HepG2 (cell line): ENCODE data around the gene LAMA1. TPM values are rescaled to one million over a fixed set of nuclear protein-coding genes. Genes with fewer than 3 reads are reported as not detected.

ENCODE experiments used
- ATAC-seq: fragments of 200-7000 bp; cut with Tn5 transposase; 3 replicates; pipeline ENCODE4 v1.9.1; 2020; ENCODE audit warnings: mild to moderate bottlenecking, moderate library complexity
- BruUV-seq: library from RNA; stranded (reverse); fragments of 400-500 nt; replicated peaks from 2 replicates; lab custom pipeline; 2021; lab: Mats Ljungman, UMichigan
- CTCF ChIA-PET: fragments of 300-600 bp; formaldehyde crosslinking; extraction: SDS; loops from one replicate; lab custom pipeline; 2021; ENCODE audit warnings: low total read pairs, inconsistent platforms, low intra/inter-chr PET ratio; lab: Yijun Ruan, JAX
- POLR2A ChIA-PET: fragments of 350-600 bp; sonication (Branson Sonifier 250); formaldehyde crosslinking; loops from one replicate; lab custom pipeline; 2020; ENCODE audit warnings: antibody characterized with exemption, inconsistent platforms; lab: Yijun Ruan, JAX
- DNase-seq: peaks from one replicate; pipeline ENCODE4 v3.0.0-alpha.2; 2015; ENCODE audit warnings: low spot score
- FAIRE-seq: peaks from 3 replicates; lab custom pipeline; 2011; peaks lifted over from hg19 to GRCh38; lab: Jason Lieb, UNC
- H2AFZ ChIP-seq: one replicate; pipeline ENCODE4 v1.6.1; 2011; ENCODE audit warnings: low read length, inconsistent platforms
- H3K27ac ChIP-seq: fragments of 300-600 bp; 3 replicates; pipeline ENCODE4 v1.8.0; 2011; ENCODE audit warnings: mixed run types, mild to moderate bottlenecking, mixed read lengths, low read length, inconsistent platforms; ENCODE audit not compliant: insufficient read depth; ENCODE audit errors: extremely low read length
- H3K27me3 ChIP-seq, 2 experiments: fragments of 200-600 bp in 1 of 2; 2 replicates in 1 of 2; 3 replicates in 1 of 2; pipeline versions ENCODE4 v1.6.0 to v1.8.0; 2011; ENCODE audit warnings: low read length in 2 of 2, mild to moderate bottlenecking in 2 of 2, moderate library complexity in 2 of 2, inconsistent platforms in 1 of 2; ENCODE audit not compliant: insufficient read depth in 2 of 2, control insufficient read depth in 1 of 2
- H3K36me3 ChIP-seq, 2 experiments: fragments of 200-600 bp in 1 of 2; replicated peaks in 1 of 2; 2 replicates in 1 of 2; 3 replicates in 1 of 2; pipeline versions ENCODE4 v1.5.1 to v1.8.0; 2011; ENCODE audit warnings: low read length in 2 of 2, inconsistent platforms in 1 of 2; ENCODE audit not compliant: insufficient read depth in 2 of 2, control insufficient read depth in 1 of 2
- H3K4me1 ChIP-seq: 2 replicates; pipeline ENCODE4 v1.5.1; 2012; ENCODE audit warnings: low read length, inconsistent platforms; ENCODE audit not compliant: insufficient read depth
- H3K4me2 ChIP-seq: 2 replicates; pipeline ENCODE4 v1.6.0; 2011; ENCODE audit warnings: low read depth, low read length, inconsistent platforms
- H3K4me3 ChIP-seq, 3 experiments: fragments of 200-600 bp in 1 of 3; sonication (generic), shearing (Covaris generic) in 1 of 3; replicated peaks in 1 of 3; 2 replicates each; pipeline ENCODE4 v1.5.1; 2011 to 2016; ENCODE audit warnings: low read length in 3 of 3, inconsistent platforms in 2 of 3, low read depth in 2 of 3, mild to moderate bottlenecking in 2 of 3, control low read depth in 1 of 3, mixed read lengths in 1 of 3; ENCODE audit not compliant: insufficient read depth in 1 of 3
- H3K79me2 ChIP-seq: one replicate; pipeline ENCODE4 v1.6.1; 2011; ENCODE audit warnings: low read length, inconsistent platforms; ENCODE audit not compliant: insufficient read depth
- H3K9ac ChIP-seq: 2 replicates; pipeline ENCODE4 v1.6.0; 2011; ENCODE audit warnings: mild to moderate bottlenecking, low read depth, low read length, inconsistent platforms; ENCODE audit not compliant: insufficient read depth
- H3K9me3 ChIP-seq: 2 replicates; pipeline ENCODE4 v1.5.1; 2012; ENCODE audit warnings: mild to moderate bottlenecking, low read length
- H4K20me1 ChIP-seq: 2 replicates; pipeline ENCODE4 v1.6.0; 2011; ENCODE audit warnings: inconsistent platforms, mild to moderate bottlenecking, low read length, moderate library complexity; ENCODE audit not compliant: insufficient read depth
- CERS6 ChIP-seq: sonication (generic); formaldehyde crosslinking; IDR thresholded peaks from 2 replicates; pipeline ENCODE4 v1.5.0; 2020; ENCODE audit warnings: missing genetic modification reagents
- LCORL ChIP-seq, 2 experiments: fragments of 450-650 bp in 1 of 2; sonication (generic) in 1 of 2; formaldehyde crosslinking in 1 of 2; IDR thresholded peaks; 2 replicates each; pipeline versions ENCODE4 v1.5.0 to v1.6.1; 2017 to 2020; ENCODE audit warnings: antibody characterized with exemption in 1 of 2, missing genetic modification reagents in 1 of 2
- SAFB2 ChIP-seq: sonication (generic); formaldehyde crosslinking; IDR thresholded peaks from 2 replicates; pipeline ENCODE4 v1.5.1; 2020; ENCODE audit warnings: missing genetic modification reagents, low read depth, mild to moderate bottlenecking, borderline replicate concordance
- SNAPC5 ChIP-seq: sonication (generic); formaldehyde crosslinking; IDR thresholded peaks from 2 replicates; pipeline ENCODE4 v1.8.1; 2023; ENCODE audit warnings: mild to moderate bottlenecking, missing genetic modification reagents, borderline replicate concordance
- TOE1 ChIP-seq: sonication (generic); formaldehyde crosslinking; IDR thresholded peaks from 2 replicates; pipeline ENCODE4 v1.4.0; 2020; ENCODE audit warnings: mild to moderate bottlenecking, missing genetic modification reagents
- ZNF749 ChIP-seq: sonication (generic); formaldehyde crosslinking; IDR thresholded peaks from 2 replicates; pipeline ENCODE4 v1.8.0; 2022; ENCODE audit warnings: mild to moderate bottlenecking, missing genetic modification reagents, moderate library complexity, borderline replicate concordance
- WGBS: methylation state at CpG from one replicate; pipeline ENCODE4 v1.1.6; 2017; ENCODE audit warnings: low lambda C conversion rate; 5-methylcytosine and 5-hydroxymethylcytosine counted together
- in situ Hi-C: cut with HindIII; loops from 2 replicates; pipeline ENCODE4 v1.10.0; 2017; ENCODE audit warnings: low pct_unique_long_range_greater_than_20kb; ENCODE audit not compliant: extremely low pct_ligation_motif_present
- intact Hi-C: fragments of 100-400 bp; cut with micrococcal nuclease; formaldehyde crosslinking; loops from one replicate; pipeline ENCODE4 v1.10.0; 2022; ENCODE audit not compliant: unreplicated experiment
- polyA plus RNA-seq, 8 experiments: library from polyadenylated mRNA; depleted of rRNA in 3 of 8; stranded (reverse) in 7 of 8; unstranded in 1 of 8; fragments of >200 nt; fragmentation: Illumina TruSeq in 4 of 8; extraction: Trizol in 4 of 8; gene quantifications; 2 replicates each; pipeline versions ENCODE4 v1.2.1 to v1.2.3, GENCODE V29; 2011 to 2016; ENCODE audit warnings: low read depth in 4 of 8, missing spikeins in 1 of 8, mixed read lengths in 1 of 8; ENCODE audit not compliant: insufficient read depth in 1 of 8
- total RNA-seq, 5 experiments: library from RNA; depleted of rRNA; stranded (reverse); fragments of >200 nt; fragmentation: Illumina TruSeq; extraction: Trizol; gene quantifications; 2 replicates each; pipeline ENCODE4 v1.2.3, GENCODE V29; 2016; ENCODE audit warnings: low read depth in 1 of 5

LAMA1 gene
- total and polyA plus RNA-seq, 2 of the 13 experiments (the other 11 are each of a cell fraction or from before 2014, with no cell fraction given) = 0.05 to 0.44 TPM

- ATAC-seq (no peak), FAIRE-seq (no peak), DNase-seq (no peak)
- WGBS = 54% methylated on average over 7 of the region's 7 CpGs
- Histone ChIP-seq H3K4me2 (no peak overlapping the region), H3K9ac (no peak overlapping the region), H3K36me3 (no peaks in the 10 kb centered on the region), H3K9me3 (no peaks in the 10 kb centered on the region), H3K4me3 (no peak overlapping the region), H3K79me2 (no peaks in the 10 kb centered on the region), H3K4me1 (peaks cover 18% of the 10 kb centered on the region), H2AFZ (no peak overlapping the region), H3K27me3 (no peaks in the 10 kb centered on the region), H4K20me1 (no peaks in the 10 kb centered on the region), H3K27ac (no peak overlapping the region)
- intact Hi-C loops (no loop called here), in situ Hi-C loops (no loop called here)
- TF ChIP-seq CERS6 (CRISPR knock-in tag) (no peak), SAFB2 (CRISPR knock-in tag) (no peak)
- BruUV-seq = no TSS peak
- CTCF ChIA-PET = no interaction called here
- POLR2A ChIA-PET = no interaction called here
Measured at GRCh38 chr18:6938003-6938402, 179.6 kb downstream of the LAMA1 start.

- Histone ChIP-seq H3K27ac (no peak overlapping the region), H3K9me3 (no peaks in the 10 kb centered on the region), H2AFZ (no peak overlapping the region), H3K9ac (no peak overlapping the region), H3K4me2 (no peak overlapping the region), H3K36me3 (no peaks in the 10 kb centered on the region), H3K4me3 (no peak overlapping the region), H3K4me1 (peaks cover 22% of the 10 kb centered on the region), H4K20me1 (no peaks in the 10 kb centered on the region), H3K79me2 (no peaks in the 10 kb centered on the region), H3K27me3 (no peaks in the 10 kb centered on the region)
- no peak for DNase-seq
- no peak for FAIRE-seq
- ChIA-PET POLR2A (no interaction called here), CTCF (no interaction called here)
- in situ Hi-C loops = no loop called here
- no TSS peak for BruUV-seq
- ATAC-seq = no peak
- 17% methylated on average over 1 of the region's 1 CpG for WGBS
- TF ChIP-seq SNAPC5 (CRISPR knock-in tag) = no peak
- TF ChIP-seq LCORL (IDR thresholded peaks at IDR 0.05) = no peak
- no peak for TF ChIP-seq LCORL (CRISPR knock-in tag; IDR thresholded peaks at IDR 0.05)
- TF ChIP-seq TOE1 = no peak
- no peak for TF ChIP-seq ZNF749 (CRISPR knock-in tag)
- intact Hi-C loops = no loop called here
Measured at GRCh38 chr18:6934859-6935258, 182.7 kb downstream of the LAMA1 start.
